ENCODE measurements around the gene EPS15.
"Not testable (repeated sequence)": the region's sequence is repeated elsewhere in the genome, so short reads cannot be mapped to it uniquely, and the experiment has no call there.

- not testable (repeated sequence) for TF ChIP-seq POLR2A (IDR thresholded peaks at IDR 0.05; ENCODE audit: low read length); GATA1 (IDR thresholded peaks at IDR 0.05; ENCODE audit: low read depth, low read length)
Measured at GRCh38 chr1:51386259-51386658, 132.8 kb downstream of the EPS15 start.
